Effector CD4-positive, alpha-beta T cell (primary cell): ENCODE data around the gene DNAH8.

Experiments
- DNase-seq: peaks from one replicate; pipeline ENCODE4 v3.0.0-alpha.2; 2020

Gene DNAH8

GRCh38 chr6:39056681-39057080 is 341.6 kb downstream of the DNAH8 start:
- DNase-seq = no peak

DNA sequence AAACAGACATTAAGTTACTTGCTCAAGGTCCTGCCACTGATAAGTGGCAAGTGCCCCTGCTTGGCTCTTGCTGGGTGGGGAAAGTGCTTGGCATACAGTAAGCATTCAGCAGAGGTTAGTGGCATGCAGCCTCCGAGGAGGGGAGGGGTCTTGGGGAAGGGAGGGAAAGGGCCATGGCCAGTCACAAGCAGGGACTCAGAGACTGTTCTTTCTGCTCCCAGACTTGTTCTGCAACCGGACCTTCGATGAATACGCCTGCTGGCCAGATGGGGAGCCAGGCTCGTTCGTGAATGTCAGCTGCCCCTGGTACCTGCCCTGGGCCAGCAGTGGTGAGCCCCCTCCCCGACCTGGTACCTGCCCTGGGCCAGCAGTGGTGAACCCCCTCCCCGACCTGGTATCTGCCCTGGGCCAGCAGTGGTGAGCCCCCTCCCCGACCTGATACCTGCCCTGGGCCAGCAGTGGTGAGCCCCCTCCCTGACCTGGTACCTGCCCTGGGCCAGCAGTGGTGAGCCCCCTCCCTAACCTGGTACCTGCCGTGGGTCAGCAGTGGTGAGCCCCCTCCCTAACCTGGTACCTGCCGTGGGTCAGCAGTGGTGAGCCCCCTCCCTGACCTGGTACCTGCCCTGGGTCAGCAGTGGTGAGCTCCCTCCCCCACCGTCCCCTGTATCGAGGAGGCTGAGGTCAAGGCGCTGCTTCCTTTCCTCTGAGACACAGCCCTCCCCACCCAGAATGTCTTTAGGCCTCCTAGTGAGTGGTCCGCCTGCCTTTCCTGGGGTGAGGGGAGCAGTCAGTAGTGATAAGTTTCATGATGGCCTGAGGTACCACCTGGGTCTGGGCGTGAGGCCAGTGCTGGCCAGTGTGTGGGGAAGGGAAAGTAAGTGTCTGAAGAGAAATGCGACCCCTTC is 342.4 kb downstream of the DNAH8 start:
- no peak for DNase-seq

- DNase-seq = no peak
Measured at GRCh38 chr6:39058471-39059147, 343.5 kb downstream of the DNAH8 start.

GRCh38 chr6:39059496-39060310 is 344.6 kb downstream of the DNAH8 start:
- DNase-seq = no peak

DNA sequence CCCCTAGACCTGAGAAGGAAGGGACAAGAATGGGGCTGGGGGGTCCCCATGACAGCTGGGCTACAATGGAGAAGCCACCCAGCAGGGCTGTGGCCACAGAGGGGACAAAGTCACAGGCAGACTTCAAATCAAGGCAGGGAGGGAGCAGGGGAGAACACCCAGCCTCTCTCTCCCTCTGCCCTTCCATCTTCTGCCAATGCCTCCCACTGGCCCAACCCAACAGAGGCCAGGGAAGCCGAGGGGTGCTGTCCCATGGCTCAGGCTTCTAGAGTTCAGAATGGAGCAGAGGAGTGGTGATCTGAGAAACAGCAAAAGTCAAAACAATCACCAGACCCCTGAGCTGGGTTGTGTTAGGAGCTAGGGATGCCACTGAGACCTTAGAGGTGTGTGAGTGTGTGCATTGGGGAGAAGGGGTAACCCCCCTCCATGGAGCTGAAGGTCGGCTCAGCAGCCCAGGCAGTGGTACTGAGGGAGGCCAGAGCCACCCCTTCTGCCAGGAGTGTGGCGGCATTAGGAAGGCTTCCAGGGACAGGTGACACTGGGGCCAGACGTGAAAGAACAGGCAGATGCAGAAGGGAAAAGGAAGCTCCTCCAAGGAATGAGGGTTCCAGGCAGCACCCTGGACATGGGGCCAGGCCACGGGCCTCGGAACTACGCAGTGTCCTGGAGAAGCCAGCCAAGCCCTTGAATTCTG is 345.5 kb downstream of the DNAH8 start:
- no peak for DNase-seq

- no peak for DNase-seq
Measured at GRCh38 chr6:39061182-39061581, 346.1 kb downstream of the DNAH8 start.

GRCh38 chr6:39061588-39061987 is 346.5 kb downstream of the DNAH8 start:
- DNase-seq = no peak

DNA sequence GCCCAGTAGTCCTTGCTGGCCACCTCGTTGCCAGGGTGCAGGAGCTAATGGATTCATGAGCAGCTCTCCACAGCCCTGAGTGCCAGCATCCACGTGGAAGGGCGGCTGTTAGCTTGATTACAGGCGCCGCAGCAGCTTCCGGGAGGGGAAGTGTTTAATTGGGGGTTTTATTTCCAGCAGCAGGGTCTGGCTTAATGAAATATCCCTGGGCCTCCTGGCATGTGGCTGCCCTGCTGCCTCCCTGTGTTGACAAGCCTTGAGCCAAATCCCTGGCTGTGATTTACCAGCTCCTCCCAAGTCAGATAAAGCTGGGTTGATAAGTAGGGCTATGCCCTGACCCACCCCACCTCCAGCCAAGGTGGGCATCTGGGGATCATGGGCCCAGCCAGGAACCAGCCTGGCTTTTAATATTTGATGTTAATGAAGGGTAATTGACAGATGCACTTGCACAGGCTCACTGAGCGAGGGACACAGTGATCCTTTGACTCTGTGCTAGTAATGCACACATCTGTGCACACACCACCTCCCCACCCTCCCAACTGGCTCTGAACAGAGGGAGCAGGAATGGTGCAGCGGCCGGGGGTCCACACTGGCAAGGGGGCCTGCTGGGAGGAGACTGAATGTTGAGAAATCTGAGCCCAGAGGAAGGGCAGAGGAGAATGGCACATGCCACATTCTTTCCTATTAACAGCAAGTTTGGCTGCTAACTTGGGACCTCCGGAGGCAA is 347.1 kb downstream of the DNAH8 start:
- no peak for DNase-seq

GRCh38 chr6:39063526-39063925 is 348.4 kb downstream of the DNAH8 start:
- DNase-seq = no peak

- no peak for DNase-seq
Measured at GRCh38 chr6:39065561-39065960, 350.4 kb downstream of the DNAH8 start.

- no peak for DNase-seq
Measured at GRCh38 chr6:39068391-39068790, 353.3 kb downstream of the DNAH8 start.

GRCh38 chr6:39072830-39073229 is 357.7 kb downstream of the DNAH8 start:
- no peak for DNase-seq

GRCh38 chr6:39073471-39074355 is 358.6 kb downstream of the DNAH8 start:
- DNase-seq = no peak

DNA sequence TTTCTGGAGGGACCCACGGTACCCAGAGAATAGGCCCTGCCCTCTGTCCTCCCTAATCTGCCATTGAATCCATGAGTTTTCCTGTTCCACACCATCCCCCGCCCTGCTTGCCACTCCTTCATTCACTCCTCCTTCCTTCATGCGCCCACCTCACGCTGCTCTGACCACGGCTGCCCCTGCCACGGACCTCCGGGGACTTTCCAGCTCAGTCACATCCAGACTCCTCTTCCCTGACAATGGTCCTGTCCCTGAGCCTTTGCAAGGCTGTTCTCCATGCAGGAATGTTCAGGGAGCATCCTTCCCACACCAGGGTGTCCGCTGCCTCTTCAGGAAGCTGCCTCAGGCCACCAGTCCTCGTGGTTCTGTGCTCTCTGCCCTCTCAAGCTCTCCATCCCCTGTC is 359.4 kb downstream of the DNAH8 start:
- no peak for DNase-seq

DNA sequence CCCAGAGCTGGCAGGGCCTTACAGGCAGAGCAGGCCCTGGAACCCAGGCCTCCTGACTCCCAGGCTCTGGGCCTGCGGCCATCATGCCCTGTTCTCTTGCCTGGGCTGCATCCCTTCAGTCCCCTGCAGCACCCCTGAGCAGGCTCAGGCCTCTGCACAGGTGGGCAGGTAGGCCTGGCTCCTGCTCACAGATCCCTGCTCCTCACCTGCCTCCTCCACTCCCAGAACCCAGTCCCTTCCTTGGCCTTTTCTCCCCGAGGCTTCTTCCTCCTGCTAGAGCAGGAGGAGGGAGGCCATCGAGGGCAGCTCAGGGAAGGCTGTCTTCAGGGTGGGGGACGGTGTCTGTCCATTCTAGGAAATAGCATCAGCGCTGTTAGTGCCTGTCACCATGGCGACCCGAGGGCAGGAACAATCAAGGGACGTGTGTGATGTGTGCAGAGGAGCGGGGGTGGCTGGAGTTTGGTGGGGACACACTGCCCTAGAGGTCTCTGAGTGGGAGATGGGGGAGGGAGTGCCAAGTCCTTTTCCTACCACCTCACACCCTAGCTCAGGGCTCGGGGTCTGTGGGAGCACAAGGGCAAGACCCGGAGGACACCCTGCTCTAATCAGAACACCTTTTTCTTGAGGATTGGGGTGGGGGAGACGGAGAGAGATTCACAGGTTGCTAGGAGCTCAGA is 360.0 kb downstream of the DNAH8 start:
- no peak for DNase-seq

DNA sequence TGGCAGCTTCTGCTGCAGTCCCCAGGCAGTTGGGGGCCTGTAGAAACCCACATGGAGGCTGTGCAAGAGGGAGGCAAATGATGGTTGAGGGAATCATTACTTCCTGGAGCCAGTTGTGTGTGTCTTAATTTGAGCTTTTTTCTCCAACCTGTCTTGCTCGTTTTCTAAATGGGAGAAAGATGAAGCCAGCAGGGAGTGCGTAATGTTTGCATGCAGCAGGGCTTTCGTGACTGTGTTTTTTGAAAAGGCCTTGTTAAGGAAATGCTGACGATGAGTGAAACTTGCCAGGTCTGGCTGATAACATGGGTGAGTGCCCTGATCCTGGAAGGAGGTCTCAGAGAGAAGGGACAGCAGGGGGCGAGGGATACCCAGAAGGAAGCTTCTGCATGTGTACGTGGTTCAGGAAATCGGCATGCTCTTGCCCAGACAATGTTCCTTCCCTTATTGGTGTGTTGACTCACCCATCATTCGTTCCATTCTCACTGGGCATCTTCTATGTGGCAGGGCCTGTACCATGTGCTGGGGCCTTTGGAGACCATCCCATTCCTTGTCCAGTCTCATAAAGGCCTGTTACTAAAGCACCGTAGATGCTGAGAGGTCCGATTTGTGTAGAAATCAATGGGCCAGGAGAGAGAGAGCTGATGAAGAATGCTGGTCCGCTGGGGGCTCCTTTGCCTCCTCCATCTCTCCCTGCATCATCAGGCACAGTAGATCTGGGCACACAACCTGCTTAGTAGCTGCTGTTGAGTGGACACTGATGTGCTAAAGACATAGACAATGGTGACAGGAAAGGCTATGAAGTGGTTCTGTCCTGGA is 360.9 kb downstream of the DNAH8 start:
- DNase-seq = no peak

GRCh38 chr6:39076623-39077535 is 361.8 kb downstream of the DNAH8 start:
- DNase-seq = no peak

DNA sequence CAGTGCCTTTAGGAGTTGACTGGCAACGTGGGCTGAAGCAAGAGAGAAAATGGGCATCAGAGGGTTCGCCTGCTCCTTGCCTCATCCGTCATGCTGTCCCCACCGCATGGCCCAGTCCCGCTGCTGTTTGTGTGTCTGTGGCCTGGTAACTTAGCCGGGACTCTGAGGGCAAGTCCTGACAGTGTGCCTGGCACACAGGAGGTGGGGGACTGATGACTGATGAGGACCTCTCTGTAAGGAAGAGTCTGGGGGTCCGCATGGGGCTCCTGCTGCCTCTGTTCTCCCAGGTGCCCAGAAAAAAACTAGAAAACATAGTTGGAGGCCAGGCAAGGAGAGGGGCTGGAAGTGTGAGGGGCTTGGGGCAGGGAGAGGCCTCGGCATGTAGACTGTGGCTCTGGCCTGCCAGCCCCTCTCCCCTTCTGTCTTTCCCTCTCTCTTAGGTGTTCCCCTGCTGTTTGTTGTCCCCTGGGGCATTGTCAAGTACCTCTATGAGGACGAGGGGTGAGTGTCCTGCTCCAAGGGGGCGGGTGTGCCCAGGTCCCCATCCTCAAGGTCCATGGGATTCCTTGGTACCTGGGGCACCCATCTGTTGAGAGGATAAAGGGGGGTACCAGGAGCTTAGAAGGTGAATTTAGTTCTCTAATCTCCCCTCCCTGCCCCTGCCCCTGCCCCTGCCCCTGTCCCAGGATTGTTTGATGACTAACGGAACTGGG is 362.9 kb downstream of the DNAH8 start:
- no peak for DNase-seq
